ENCODE results near the gene ITGB5.
A peak's percentile ranks its signal among the peaks of the same experiment; 100 is the strongest.

Gene ITGB5

GRCh38 chr3:124887177-124887931 lies at the start of gene ITGB5:
ITGB5 (minus strand) TSS chr3:124887365; CDS start chr3:124887000, 365 bp downstream.
- peak; percentile 80 for DNase-seq (ENCODE audit: low spot score)

DNA sequence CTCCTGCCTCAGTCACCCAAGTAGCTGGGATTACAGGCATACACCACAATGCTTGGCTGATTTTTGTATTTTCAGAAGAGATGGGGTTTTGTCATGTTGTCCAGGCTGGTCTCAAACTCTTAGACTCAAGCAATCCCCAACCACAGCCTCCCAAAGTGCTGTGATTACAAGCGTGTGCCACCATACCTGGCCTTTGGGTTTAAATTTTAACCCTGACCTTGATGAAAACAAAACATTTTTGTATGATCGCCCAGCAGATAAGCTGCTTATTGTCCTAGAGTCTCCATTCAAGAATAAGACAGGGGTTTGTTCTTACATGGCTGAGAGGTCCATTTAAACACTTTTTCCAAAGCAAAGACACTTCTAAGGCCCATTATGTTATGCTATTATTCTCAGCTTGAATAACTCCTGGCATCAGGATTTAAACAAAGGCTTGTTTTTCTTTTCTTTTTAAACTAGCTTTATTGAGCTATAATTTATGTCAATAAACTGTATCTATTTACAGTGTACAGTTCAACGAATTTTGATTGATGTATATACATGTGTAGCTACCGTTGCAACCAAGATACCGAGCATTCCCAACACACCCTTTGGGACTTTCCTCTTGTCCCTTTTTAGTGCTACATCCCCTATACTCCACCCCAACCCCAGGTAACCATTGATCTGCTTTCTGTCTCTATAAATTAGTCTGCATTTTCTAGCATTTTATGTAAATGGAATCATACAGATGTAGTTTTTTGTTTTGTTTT lies 48.8 kb upstream of the ITGB5 start:
- DNase-seq (ENCODE audit: low spot score) = no peak

DNA sequence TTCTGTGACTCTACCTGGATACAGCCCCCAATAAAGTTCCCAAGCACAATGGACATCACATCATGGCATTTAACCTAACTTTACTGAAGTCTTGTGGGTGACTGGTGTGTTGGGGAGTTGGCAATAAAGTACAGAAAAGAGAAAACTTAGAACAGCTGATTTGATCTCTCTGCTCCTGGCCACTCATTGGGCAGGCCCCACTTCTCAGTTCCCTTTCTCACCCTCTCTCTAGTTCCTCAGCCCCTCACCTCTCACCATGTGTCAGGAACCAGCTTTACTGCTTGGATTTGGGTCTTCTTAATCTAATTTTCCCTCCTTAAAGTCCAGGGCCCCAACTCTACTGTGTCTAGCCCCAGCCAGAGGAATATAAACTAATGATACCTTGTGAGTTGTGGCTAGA lies 48.1 kb upstream of the ITGB5 start:
- no peak for DNase-seq (ENCODE audit: low spot score)

DNA sequence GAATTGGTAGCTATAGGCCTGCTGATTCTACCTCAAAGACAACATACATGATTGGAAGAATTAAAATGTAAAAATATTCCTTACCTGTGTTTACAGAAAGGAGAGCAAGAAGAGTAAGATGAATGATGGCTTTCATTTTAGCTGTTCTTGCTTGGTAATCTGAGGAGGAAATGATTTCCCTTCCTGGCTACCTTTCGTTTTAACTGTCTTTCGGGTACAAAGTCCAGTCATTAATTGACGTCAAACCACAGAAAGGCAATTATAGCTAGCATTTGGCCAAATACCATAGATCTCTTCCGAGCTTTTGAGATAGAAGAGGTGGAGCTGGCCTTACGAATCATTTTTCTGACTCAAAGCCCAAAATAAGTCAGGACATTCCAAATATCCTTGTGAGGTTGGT lies 47.4 kb upstream of the ITGB5 start, which contains the start of gene MUC13:
Gene MUC13, minus strand, starts transcription at position 175 of the 400 bp plus-strand sequence. Its CDS starts 39 bp downstream, at position 136.
- DNase-seq (ENCODE audit: low spot score) = no peak

- DNase-seq (ENCODE audit: low spot score) = no peak
Observed at GRCh38 chr3:124928333-124929202, 41.4 kb upstream of the ITGB5 start.

- DNase-seq (ENCODE audit: low spot score) = no peak
Observed at GRCh38 chr3:124927574-124928045, 40.4 kb upstream of the ITGB5 start.

GRCh38 chr3:124926426-124927101 lies 39.4 kb upstream of the ITGB5 start:
- no peak for DNase-seq (ENCODE audit: low spot score)

DNA sequence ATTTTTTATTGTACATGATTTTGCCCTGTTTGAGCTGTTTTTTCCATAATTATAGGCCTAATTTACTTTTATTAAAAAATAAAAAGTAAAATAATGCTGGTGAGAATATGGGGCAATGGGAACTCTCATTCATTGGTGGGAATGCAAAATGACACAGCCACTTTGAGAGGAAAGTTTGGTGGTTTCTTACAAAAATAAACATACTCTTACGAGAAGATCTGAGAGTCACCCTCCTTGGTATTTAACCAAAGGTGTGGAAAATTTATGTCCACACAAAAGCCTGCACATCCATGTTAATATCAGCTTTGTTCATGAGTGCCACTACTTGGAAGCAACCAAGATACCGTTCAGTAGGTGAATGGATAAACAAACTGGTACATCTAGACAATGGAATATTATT lies 37.6 kb upstream of the ITGB5 start:
- no peak for DNase-seq (ENCODE audit: low spot score)

- no peak for DNase-seq (ENCODE audit: low spot score)
Observed at GRCh38 chr3:124923833-124924232, 36.7 kb upstream of the ITGB5 start.

GRCh38 chr3:124920718-124921117 lies 33.6 kb upstream of the ITGB5 start:
- no peak for DNase-seq (ENCODE audit: low spot score)

GRCh38 chr3:124919756-124920155 lies 32.6 kb upstream of the ITGB5 start:
- DNase-seq (ENCODE audit: low spot score) = no peak

GRCh38 chr3:124918524-124918923 lies 31.4 kb upstream of the ITGB5 start:
- no peak for DNase-seq (ENCODE audit: low spot score)

- DNase-seq (ENCODE audit: low spot score) = no peak
Observed at GRCh38 chr3:124916837-124917409, 29.8 kb upstream of the ITGB5 start.

DNA sequence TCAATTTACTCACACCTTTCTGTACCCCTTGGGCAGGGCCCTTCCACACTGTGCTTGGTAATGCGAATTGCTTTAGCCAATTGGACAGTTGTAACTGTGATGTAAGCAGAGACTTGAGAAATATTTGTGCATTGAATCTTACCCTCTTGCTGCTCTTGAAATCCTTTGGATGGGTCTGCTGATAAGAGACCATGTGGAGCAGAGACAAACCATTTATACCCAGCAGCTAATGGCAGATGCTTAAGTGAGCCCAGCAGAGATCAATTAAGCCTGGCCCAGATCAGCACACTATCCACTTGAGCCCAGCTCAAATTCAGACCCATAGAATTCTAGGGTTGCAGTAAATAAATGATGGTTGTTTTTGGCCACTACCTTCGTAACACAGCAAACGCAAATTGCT lies 28.1 kb upstream of the ITGB5 start:
- DNase-seq (ENCODE audit: low spot score) = no peak

DNA sequence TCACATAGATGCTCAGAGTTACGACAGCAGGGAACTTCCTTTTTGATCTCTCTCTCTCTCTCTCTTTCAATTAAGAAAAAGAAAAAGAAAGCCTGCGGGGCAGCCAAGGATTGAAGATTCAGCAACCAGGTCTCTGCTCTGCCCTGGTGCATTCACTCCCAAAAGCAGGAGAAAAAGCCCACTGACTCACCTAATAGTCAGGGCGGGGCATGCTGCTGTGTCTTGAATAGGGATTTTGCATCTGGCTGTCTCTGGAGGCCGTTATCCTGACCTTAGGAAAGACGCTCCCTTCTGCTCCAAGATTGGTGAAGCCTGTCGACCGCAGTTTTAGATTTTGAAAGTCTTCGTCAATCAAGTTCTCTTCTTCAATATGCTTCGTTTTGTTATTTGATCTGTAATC lies 20.8 kb upstream of the ITGB5 start:
- DNase-seq (ENCODE audit: low spot score) = no peak

DNA sequence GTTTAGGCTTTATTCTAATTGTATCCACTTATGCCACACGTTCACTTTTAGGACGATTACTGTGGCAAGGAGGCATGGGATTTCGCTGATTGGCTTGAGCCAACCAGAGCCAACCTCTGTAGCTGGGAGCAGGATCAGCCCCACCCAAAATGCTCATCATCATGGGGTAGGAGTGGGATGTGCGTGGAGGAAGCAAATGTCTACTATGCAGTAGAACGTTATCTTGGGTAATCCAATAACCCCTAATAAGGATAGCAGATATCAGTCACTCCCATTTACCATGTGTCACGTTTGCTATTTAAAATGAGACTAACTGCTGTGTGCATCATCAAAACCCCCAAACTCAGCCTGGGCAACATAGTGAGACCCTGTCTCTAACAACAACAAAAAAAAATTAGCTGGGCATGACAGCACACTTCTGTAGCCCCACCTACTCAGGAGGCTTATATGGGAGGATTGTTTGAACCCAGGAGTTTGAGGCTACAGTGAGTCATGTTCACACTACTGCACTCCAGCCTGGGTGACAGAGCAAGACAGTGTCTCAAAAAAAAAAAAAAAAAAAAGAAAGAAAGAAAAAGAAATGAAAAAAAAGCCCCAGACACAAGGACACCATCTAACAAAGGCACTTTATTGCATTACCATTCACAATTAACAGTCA lies 17.8 kb upstream of the ITGB5 start:
- no peak for DNase-seq (ENCODE audit: low spot score)

GRCh38 chr3:124903896-124904834 lies 17.0 kb upstream of the ITGB5 start:
- DNase-seq (ENCODE audit: low spot score) = no peak

DNA sequence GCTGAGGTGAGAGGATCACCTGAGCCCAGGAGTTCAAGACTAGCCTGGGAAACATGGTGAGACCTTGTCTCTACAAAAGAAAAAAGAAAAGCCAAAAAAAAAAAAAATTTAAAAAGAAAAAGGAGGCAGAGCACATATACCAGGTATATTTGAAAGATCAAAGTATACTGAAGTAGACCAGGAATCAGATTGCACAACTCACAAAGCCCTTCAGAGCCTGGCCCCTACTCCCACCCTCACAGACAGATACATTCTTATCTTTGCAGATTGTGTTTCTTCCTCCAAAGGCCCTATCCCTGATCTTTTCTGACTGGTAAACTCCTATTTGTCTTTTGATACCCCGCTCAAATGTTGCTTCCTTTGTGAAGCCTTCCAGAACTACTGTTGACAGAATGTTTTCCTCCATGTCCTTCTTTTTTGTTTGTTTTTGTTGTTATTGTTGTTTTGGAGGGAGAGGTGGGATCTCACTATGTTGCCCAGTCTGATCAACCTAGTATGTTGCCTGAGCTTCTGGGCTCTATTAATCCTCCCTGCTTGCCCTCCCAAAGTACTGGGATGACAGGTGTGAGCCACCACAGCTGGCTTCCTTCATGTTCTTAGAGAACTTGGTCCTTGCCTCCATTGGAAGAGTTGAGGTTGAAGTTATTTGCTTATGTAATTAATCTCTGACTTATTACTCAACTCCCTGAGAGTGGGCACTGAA lies 9.8 kb upstream of the ITGB5 start:
- no peak for DNase-seq (ENCODE audit: low spot score)

DNA sequence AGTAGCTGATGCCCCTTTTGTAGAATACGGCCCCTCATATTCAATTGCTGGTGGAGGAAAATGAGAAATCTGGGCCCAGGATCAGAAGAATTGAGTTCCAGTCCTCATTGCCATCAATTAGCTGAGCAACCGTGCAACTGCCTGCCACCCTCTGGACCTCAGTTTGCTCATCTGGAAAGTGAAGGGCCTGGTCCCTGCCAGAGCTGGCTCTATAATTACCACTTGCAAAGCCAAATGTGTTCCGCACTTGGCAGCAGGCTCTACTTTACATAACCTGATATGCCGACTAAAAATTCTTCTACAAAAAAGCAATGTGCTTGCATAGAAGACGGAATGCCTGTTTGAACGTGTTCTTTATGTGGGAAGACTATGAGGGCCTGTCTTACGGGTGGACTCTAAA lies 8.6 kb upstream of the ITGB5 start:
- no peak for DNase-seq (ENCODE audit: low spot score)
